ENCODE data around the gene NLRC4. TPM values are rescaled to one million over a fixed set of nuclear protein-coding genes. Genes with fewer than 3 reads are reported as not detected.
"Not testable (repeated sequence)": the region's sequence is repeated elsewhere in the genome, so short reads cannot be mapped to it uniquely, and the experiment has no call there.

NLRC4 gene
- total RNA-seq, 1 experiment from 2014 or later: not detected

GRCh38 chr2:32242331-32242730, 22.4 kb downstream of the NLRC4 start:
- no peak for DNase-seq (ENCODE audit: low spot score)

GRCh38 chr2:32237996-32238395, 26.7 kb downstream of the NLRC4 start:
- no peak for DNase-seq (ENCODE audit: low spot score)

GRCh38 chr2:32237488-32237887, 27.2 kb downstream of the NLRC4 start:
- DNase-seq (ENCODE audit: low spot score): no peak

GRCh38 chr2:32235315-32235714, 29.4 kb downstream of the NLRC4 start:
- DNase-seq (ENCODE audit: low spot score): no peak

- no peak for DNase-seq (ENCODE audit: low spot score)
Measured at GRCh38 chr2:32231959-32232358, 32.7 kb downstream of the NLRC4 start.

GRCh38 chr2:32229635-32230034, 35.1 kb downstream of the NLRC4 start:
- DNase-seq (ENCODE audit: low spot score): no peak

GRCh38 chr2:32228181-32228580, 36.5 kb downstream of the NLRC4 start:
- no peak for DNase-seq (ENCODE audit: low spot score)

GRCh38 chr2:32227492-32227891, 37.2 kb downstream of the NLRC4 start:
- no peak for DNase-seq (ENCODE audit: low spot score)

GRCh38 chr2:32222966-32223365, 41.7 kb downstream of the NLRC4 start:
- DNase-seq (ENCODE audit: low spot score): no peak

GRCh38 chr2:32220445-32220844, 44.2 kb downstream of the NLRC4 start:
- DNase-seq (ENCODE audit: low spot score): no peak

GRCh38 chr2:32212295-32212694, 52.4 kb downstream of the NLRC4 start:
- no peak for DNase-seq (ENCODE audit: low spot score)

- no peak for DNase-seq (ENCODE audit: low spot score)
Measured at GRCh38 chr2:32210767-32211408, 53.8 kb downstream of the NLRC4 start.

GRCh38 chr2:32203428-32203827, 61.3 kb downstream of the NLRC4 start:
- DNase-seq (ENCODE audit: low spot score): not testable (repeated sequence)

GRCh38 chr2:32200814-32201213, 63.9 kb downstream of the NLRC4 start:
- DNase-seq (ENCODE audit: low spot score): no peak

- DNase-seq (ENCODE audit: low spot score): no peak
Measured at GRCh38 chr2:32192418-32192817, 72.3 kb downstream of the NLRC4 start.

- DNase-seq (ENCODE audit: low spot score): no peak
Measured at GRCh38 chr2:32189011-32189410, 75.7 kb downstream of the NLRC4 start.

GRCh38 chr2:32182667-32183066, 82.0 kb downstream of the NLRC4 start:
- no peak for DNase-seq (ENCODE audit: low spot score)

Other genes with a start within 250 kb of the NLRC4 start
- gene DPY30, start 225.1 kb downstream of the NLRC4 start, total RNA-seq (2014; rRNA removed; shearing (Covaris generic)): 72.2 and 86.0 TPM in 2 replicates
- 5.3 and 9.4 TPM in 2 replicates for gene SPAST, start 201.3 kb downstream of the NLRC4 start, total RNA-seq (2014; rRNA removed; shearing (Covaris generic))
- 16.6 and 23.3 TPM in 2 replicates for gene SLC30A6, start 99.0 kb downstream of the NLRC4 start, total RNA-seq (2014; rRNA removed; shearing (Covaris generic))
- gene YIPF4, start 13.0 kb upstream of the NLRC4 start, total RNA-seq (2014; rRNA removed; shearing (Covaris generic)): 13.5 and 28.0 TPM in 2 replicates
- gene BIRC6, start 92.1 kb upstream of the NLRC4 start, total RNA-seq (2014; rRNA removed; shearing (Covaris generic)): 16.4 and 29.7 TPM in 2 replicates

Measured in H4 (cell line).